GM23338 (cell line): ENCODE data around the gene FGF16. TPM values are rescaled to one million over a fixed set of nuclear protein-coding genes. Genes with fewer than 3 reads are reported as not detected.

Experiments
- ATAC-seq: fragments of 200-7000 bp; cut with Tn5 transposase; 3 replicates; pipeline ENCODE4 v1.9.1; 2020
- DNase-seq: peaks from one replicate; pipeline ENCODE4 v3.0.0-alpha.2; 2015; ENCODE audit warnings: low spot score
- H2AFZ ChIP-seq: fragments of 200-600 bp; sonication (generic); 2 replicates; pipeline ENCODE4 v1.8.0; 2016; ENCODE audit warnings: antibody characterized with exemption, mild to moderate bottlenecking, moderate library complexity
- H3F3A ChIP-seq: fragments of 200-600 bp; sonication (generic); replicated peaks from 2 replicates; pipeline ENCODE4 v1.8.0; 2017; ENCODE audit warnings: antibody characterized with exemption, mixed run types, low read depth
- H3K27ac ChIP-seq: fragments of 200-600 bp; sonication (generic); 2 replicates; pipeline ENCODE4 v1.6.1; 2016; ENCODE audit warnings: low read depth
- H3K27me3 ChIP-seq: fragments of 200-600 bp; sonication (generic); 2 replicates; pipeline ENCODE4 v1.8.0; 2016; ENCODE audit warnings: mild to moderate bottlenecking, mixed run types, moderate library complexity; ENCODE audit not compliant: insufficient read depth
- H3K36me3 ChIP-seq: fragments of 200-600 bp; sonication (generic); 2 replicates; pipeline ENCODE4 v1.8.0; 2016; ENCODE audit warnings: mild to moderate bottlenecking; ENCODE audit not compliant: insufficient read depth
- H3K4me1 ChIP-seq: fragments of 200-600 bp; sonication (generic); 2 replicates; pipeline ENCODE4 v1.8.0; 2016; ENCODE audit warnings: mild to moderate bottlenecking, moderate library complexity; ENCODE audit not compliant: insufficient read depth
- H3K4me2 ChIP-seq: fragments of 200-600 bp; sonication (generic); 2 replicates; pipeline ENCODE4 v1.7.1; 2017; ENCODE audit warnings: mixed run types
- H3K4me3 ChIP-seq: fragments of 200-600 bp; sonication (generic); 2 replicates; pipeline ENCODE4 v1.6.1; 2016; ENCODE audit warnings: mixed run types
- H3K79me2 ChIP-seq: fragments of 200-600 bp; sonication (generic); replicated peaks from 2 replicates; pipeline ENCODE4 v1.8.0; 2017; ENCODE audit warnings: mild to moderate bottlenecking; ENCODE audit not compliant: insufficient read depth
- H3K9me2 ChIP-seq: fragments of 200-600 bp; sonication (generic); 2 replicates; pipeline ENCODE4 v1.8.0; 2017; ENCODE audit not compliant: insufficient read depth
- H4K20me1 ChIP-seq: fragments of 200-600 bp; sonication (generic); replicated peaks from 2 replicates; pipeline ENCODE4 v1.8.0; 2017; ENCODE audit warnings: mild to moderate bottlenecking; ENCODE audit not compliant: insufficient read depth
- H3K27ac Mint-ChIP-seq: 2 replicates; pipeline ENCODE4 v1.8.0; 2020; ENCODE audit warnings: inconsistent platforms, mild to moderate bottlenecking, moderate library complexity, mixed read lengths
- H3K27me3 Mint-ChIP-seq: 3 replicates; pipeline ENCODE4 v1.8.0; 2022; ENCODE audit warnings: low read depth, mild to moderate bottlenecking, moderate library complexity, mixed read lengths, inconsistent platforms; ENCODE audit not compliant: insufficient read depth, poor library complexity
- H3K36me3 Mint-ChIP-seq: 3 replicates; pipeline ENCODE4 v1.8.0; 2021; ENCODE audit warnings: low read depth, mild to moderate bottlenecking, inconsistent platforms, moderate library complexity, mixed read lengths
- H3K4me1 Mint-ChIP-seq: 3 replicates; pipeline ENCODE4 v1.8.0; 2020; ENCODE audit warnings: mild to moderate bottlenecking, inconsistent platforms, mixed read lengths
- H3K4me3 Mint-ChIP-seq: 3 replicates; pipeline ENCODE4 v1.8.0; 2021; ENCODE audit warnings: moderate library complexity, mild to moderate bottlenecking, inconsistent platforms, mixed read lengths
- H3K9me3 Mint-ChIP-seq: 3 replicates; pipeline ENCODE4 v1.8.0; 2020; ENCODE audit warnings: moderate library complexity, mild to moderate bottlenecking, inconsistent platforms, mixed read lengths
- CREB1 ChIP-seq: fragments of 250-450 bp; sonication (Bioruptor Pico); IDR thresholded peaks from 2 replicates; pipeline ENCODE4 v1.5.0; 2020; ENCODE audit warnings: low read depth, mild to moderate bottlenecking, moderate library complexity
- EZH2 ChIP-seq: fragments of 200-600 bp; sonication (generic); IDR thresholded peaks from one replicate; pipeline ENCODE4 v1.8.0; 2017; ENCODE audit warnings: antibody characterized with exemption, mild to moderate bottlenecking, low read depth; ENCODE audit not compliant: unreplicated experiment
- EZH2phosphoT487 ChIP-seq: fragments of 200-600 bp; sonication (generic); IDR thresholded peaks from one replicate; pipeline ENCODE4 v1.8.1; 2018; ENCODE audit warnings: antibody characterized with exemption; ENCODE audit not compliant: unreplicated experiment
- JUNB ChIP-seq: IDR thresholded peaks from one replicate; pipeline ENCODE4 v1.6.1; 2016; ENCODE audit warnings: antibody characterized with exemption; ENCODE audit not compliant: unreplicated experiment
- NANOG ChIP-seq: IDR thresholded peaks from 2 replicates; pipeline ENCODE4 v1.6.1; 2016; ENCODE audit warnings: antibody characterized with exemption, borderline replicate concordance
- POLR2AphosphoS5 ChIP-seq: IDR thresholded peaks from 2 replicates; pipeline ENCODE4 v1.6.1; 2016; ENCODE audit warnings: antibody characterized with exemption, low read depth
- STAT1 ChIP-seq: IDR thresholded peaks from one replicate; pipeline ENCODE4 v1.6.1; 2016; ENCODE audit warnings: antibody characterized with exemption; ENCODE audit not compliant: unreplicated experiment
- ZNF114 ChIP-seq: fragments of 250-450 bp; sonication (Bioruptor Pico); IDR thresholded peaks from 2 replicates; pipeline ENCODE4 v1.5.0; 2020; ENCODE audit warnings: mild to moderate bottlenecking, moderate library complexity
- ZNF331 ChIP-seq: fragments of 250-450 bp; sonication (Bioruptor Pico); IDR thresholded peaks from 2 replicates; pipeline ENCODE4 v1.5.0; 2020; ENCODE audit warnings: low read depth, mild to moderate bottlenecking, moderate library complexity
- polyA plus RNA-seq: library from polyadenylated mRNA; unstranded; fragments of >200 nt; fragmentation: Nextera tagmentation; extraction: Ambion mirVana; gene quantifications from 2 replicates; pipeline ENCODE4 v1.2.1, GENCODE V29; 2016
- total RNA-seq: library from RNA; depleted of rRNA; stranded (reverse); fragments of >200 nt; shearing (Covaris generic); gene quantifications from 2 replicates; pipeline ENCODE4 v1.2.3, GENCODE V29; 2014
- TF ChIP-seq, protein P1 (sequence below), 2 experiments: fragments of 200-600 bp in 1 of 2; sonication (generic) in 1 of 2; conservative IDR thresholded peaks; 2 replicates each; pipeline versions ENCODE4 v1.5.1 to v1.6.1; 2016 to 2017; ENCODE audit warnings: antibody characterized with exemption in 2 of 2, low read depth in 2 of 2, mild to moderate bottlenecking in 2 of 2, moderate library complexity in 1 of 2
- TF ChIP-seq, protein P2 (sequence below): IDR thresholded peaks from 2 replicates; pipeline ENCODE4 v1.6.1; 2016; ENCODE audit warnings: antibody characterized with exemption
- TF ChIP-seq, protein P3 (sequence below): IDR thresholded peaks from one replicate; pipeline ENCODE4 v1.6.1; 2018; ENCODE audit warnings: antibody characterized with exemption; ENCODE audit not compliant: unreplicated experiment
- TF ChIP-seq, protein P4 (sequence below): fragments of 250-450 bp; sonication (Bioruptor Pico); IDR thresholded peaks from 2 replicates; pipeline ENCODE4 v1.5.0; 2020; ENCODE audit warnings: mild to moderate bottlenecking, moderate library complexity

The FGF16 gene
- total and polyA plus RNA-seq, 2 experiments from 2014 or later: 1.6 to 2.3 TPM

DNA sequence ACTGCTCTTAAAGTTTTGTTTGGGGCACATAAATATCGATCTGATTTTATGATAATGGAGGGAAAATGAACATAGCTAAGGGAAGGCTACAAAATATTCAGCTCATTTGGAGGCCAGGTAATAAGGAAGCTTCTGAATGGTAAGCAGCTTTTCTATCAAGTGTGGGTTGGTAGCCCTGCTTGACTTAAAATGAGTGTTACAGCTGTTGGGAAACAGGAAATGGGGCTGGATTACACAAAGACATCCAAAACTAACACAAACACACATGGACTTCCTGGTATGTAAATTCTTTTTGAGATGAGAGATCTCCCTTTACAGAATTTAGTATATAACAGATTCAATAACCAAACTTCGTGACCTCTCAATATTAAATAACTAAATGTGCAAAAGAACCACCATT lies 58.0 kb downstream of the FGF16 start:
- Histone ChIP-seq H3K27ac (no peak overlapping the region), H3K4me2 (no peak overlapping the region), H3K9me2 (no peaks in the 10 kb centered on the region), H3K79me2 (no peaks in the 10 kb centered on the region), H3K27me3 (no peaks in the 10 kb centered on the region), H2AFZ (no peak overlapping the region), H3K4me1 (peaks cover 23% of the 10 kb centered on the region), H3K36me3 (no peaks in the 10 kb centered on the region), H4K20me1 (no peaks in the 10 kb centered on the region), H3K4me3 (no peak overlapping the region), H3F3A (no peaks in the 10 kb centered on the region)
- H3K27ac Mint-ChIP-seq: peak overlapping the region; percentile 42; the same call in 1 of the 2 replicates
- H3K36me3 Mint-ChIP-seq: peaks cover 10% of the 10 kb centered on the region; the same call in 2 of the 3 replicates
- ATAC-seq (no peak), DNase-seq (no peak)
- H3K4me1 Mint-ChIP-seq: peaks cover 16% of the 10 kb centered on the region
- TF ChIP-seq, protein P1, sequence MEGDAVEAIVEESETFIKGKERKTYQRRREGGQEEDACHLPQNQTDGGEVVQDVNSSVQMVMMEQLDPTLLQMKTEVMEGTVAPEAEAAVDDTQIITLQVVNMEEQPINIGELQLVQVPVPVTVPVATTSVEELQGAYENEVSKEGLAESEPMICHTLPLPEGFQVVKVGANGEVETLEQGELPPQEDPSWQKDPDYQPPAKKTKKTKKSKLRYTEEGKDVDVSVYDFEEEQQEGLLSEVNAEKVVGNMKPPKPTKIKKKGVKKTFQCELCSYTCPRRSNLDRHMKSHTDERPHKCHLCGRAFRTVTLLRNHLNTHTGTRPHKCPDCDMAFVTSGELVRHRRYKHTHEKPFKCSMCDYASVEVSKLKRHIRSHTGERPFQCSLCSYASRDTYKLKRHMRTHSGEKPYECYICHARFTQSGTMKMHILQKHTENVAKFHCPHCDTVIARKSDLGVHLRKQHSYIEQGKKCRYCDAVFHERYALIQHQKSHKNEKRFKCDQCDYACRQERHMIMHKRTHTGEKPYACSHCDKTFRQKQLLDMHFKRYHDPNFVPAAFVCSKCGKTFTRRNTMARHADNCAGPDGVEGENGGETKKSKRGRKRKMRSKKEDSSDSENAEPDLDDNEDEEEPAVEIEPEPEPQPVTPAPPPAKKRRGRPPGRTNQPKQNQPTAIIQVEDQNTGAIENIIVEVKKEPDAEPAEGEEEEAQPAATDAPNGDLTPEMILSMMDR (conservative IDR thresholded peaks at IDR 0.05; ENCODE audit: low read depth in 2 of 2): no peak
- no peak for TF ChIP-seq NANOG
- TF ChIP-seq EZH2: no peak
- TF ChIP-seq, protein P2, sequence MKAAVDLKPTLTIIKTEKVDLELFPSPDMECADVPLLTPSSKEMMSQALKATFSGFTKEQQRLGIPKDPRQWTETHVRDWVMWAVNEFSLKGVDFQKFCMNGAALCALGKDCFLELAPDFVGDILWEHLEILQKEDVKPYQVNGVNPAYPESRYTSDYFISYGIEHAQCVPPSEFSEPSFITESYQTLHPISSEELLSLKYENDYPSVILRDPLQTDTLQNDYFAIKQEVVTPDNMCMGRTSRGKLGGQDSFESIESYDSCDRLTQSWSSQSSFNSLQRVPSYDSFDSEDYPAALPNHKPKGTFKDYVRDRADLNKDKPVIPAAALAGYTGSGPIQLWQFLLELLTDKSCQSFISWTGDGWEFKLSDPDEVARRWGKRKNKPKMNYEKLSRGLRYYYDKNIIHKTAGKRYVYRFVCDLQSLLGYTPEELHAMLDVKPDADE: no peak
- no peak for TF ChIP-seq EZH2phosphoT487
- no peak for TF ChIP-seq ZNF114
- no peak for TF ChIP-seq JUNB
- no peak for TF ChIP-seq CREB1 (CRISPR knock-in tag)
- no peak for TF ChIP-seq POLR2AphosphoS5
- TF ChIP-seq, protein P3, sequence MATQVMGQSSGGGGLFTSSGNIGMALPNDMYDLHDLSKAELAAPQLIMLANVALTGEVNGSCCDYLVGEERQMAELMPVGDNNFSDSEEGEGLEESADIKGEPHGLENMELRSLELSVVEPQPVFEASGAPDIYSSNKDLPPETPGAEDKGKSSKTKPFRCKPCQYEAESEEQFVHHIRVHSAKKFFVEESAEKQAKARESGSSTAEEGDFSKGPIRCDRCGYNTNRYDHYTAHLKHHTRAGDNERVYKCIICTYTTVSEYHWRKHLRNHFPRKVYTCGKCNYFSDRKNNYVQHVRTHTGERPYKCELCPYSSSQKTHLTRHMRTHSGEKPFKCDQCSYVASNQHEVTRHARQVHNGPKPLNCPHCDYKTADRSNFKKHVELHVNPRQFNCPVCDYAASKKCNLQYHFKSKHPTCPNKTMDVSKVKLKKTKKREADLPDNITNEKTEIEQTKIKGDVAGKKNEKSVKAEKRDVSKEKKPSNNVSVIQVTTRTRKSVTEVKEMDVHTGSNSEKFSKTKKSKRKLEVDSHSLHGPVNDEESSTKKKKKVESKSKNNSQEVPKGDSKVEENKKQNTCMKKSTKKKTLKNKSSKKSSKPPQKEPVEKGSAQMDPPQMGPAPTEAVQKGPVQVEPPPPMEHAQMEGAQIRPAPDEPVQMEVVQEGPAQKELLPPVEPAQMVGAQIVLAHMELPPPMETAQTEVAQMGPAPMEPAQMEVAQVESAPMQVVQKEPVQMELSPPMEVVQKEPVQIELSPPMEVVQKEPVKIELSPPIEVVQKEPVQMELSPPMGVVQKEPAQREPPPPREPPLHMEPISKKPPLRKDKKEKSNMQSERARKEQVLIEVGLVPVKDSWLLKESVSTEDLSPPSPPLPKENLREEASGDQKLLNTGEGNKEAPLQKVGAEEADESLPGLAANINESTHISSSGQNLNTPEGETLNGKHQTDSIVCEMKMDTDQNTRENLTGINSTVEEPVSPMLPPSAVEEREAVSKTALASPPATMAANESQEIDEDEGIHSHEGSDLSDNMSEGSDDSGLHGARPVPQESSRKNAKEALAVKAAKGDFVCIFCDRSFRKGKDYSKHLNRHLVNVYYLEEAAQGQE: no peak
- no peak for TF ChIP-seq STAT1
- TF ChIP-seq ZNF331 (CRISPR knock-in tag): no peak
- TF ChIP-seq, protein P4, sequence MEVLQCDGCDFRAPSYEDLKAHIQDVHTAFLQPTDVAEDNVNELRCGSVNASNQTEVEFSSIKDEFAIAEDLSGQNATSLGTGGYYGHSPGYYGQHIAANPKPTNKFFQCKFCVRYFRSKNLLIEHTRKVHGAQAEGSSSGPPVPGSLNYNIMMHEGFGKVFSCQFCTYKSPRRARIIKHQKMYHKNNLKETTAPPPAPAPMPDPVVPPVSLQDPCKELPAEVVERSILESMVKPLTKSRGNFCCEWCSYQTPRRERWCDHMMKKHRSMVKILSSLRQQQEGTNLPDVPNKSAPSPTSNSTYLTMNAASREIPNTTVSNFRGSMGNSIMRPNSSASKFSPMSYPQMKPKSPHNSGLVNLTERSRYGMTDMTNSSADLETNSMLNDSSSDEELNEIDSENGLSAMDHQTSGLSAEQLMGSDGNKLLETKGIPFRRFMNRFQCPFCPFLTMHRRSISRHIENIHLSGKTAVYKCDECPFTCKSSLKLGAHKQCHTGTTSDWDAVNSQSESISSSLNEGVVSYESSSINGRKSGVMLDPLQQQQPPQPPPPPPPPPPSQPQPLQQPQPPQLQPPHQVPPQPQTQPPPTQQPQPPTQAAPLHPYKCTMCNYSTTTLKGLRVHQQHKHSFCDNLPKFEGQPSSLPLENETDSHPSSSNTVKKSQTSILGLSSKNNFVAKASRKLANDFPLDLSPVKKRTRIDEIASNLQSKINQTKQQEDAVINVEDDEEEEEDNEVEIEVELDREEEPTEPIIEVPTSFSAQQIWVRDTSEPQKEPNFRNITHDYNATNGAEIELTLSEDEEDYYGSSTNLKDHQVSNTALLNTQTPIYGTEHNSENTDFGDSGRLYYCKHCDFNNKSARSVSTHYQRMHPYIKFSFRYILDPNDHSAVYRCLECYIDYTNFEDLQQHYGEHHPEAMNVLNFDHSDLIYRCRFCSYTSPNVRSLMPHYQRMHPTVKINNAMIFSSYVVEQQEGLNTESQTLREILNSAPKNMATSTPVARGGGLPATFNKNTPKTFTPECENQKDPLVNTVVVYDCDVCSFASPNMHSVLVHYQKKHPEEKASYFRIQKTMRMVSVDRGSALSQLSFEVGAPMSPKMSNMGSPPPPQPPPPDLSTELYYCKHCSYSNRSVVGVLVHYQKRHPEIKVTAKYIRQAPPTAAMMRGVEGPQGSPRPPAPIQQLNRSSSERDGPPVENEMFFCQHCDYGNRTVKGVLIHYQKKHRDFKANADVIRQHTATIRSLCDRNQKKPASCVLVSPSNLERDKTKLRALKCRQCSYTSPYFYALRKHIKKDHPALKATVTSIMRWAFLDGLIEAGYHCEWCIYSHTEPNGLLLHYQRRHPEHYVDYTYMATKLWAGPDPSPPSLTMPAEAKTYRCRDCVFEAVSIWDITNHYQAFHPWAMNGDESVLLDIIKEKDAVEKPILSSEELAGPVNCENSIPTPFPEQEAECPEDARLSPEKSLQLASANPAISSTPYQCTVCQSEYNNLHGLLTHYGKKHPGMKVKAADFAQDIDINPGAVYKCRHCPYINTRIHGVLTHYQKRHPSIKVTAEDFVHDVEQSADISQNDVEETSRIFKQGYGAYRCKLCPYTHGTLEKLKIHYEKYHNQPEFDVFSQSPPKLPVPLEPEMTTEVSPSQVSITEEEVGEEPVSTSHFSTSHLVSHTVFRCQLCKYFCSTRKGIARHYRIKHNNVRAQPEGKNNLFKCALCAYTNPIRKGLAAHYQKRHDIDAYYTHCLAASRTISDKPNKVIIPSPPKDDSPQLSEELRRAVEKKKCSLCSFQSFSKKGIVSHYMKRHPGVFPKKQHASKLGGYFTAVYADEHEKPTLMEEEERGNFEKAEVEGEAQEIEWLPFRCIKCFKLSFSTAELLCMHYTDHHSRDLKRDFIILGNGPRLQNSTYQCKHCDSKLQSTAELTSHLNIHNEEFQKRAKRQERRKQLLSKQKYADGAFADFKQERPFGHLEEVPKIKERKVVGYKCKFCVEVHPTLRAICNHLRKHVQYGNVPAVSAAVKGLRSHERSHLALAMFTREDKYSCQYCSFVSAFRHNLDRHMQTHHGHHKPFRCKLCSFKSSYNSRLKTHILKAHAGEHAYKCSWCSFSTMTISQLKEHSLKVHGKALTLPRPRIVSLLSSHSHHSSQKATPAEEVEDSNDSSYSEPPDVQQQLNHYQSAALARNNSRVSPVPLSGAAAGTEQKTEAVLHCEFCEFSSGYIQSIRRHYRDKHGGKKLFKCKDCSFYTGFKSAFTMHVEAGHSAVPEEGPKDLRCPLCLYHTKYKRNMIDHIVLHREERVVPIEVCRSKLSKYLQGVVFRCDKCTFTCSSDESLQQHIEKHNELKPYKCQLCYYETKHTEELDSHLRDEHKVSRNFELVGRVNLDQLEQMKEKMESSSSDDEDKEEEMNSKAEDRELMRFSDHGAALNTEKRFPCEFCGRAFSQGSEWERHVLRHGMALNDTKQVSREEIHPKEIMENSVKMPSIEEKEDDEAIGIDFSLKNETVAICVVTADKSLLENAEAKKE (CRISPR knock-in tag): no peak
- no peaks in the 10 kb centered on the region for H3K27me3 Mint-ChIP-seq
- no peaks in the 10 kb centered on the region for H3K9me3 Mint-ChIP-seq
- H3K4me3 Mint-ChIP-seq: no peak overlapping the region
